Duodenal mucosa (tissue), 2 donors: Measurements from ENCODE around the gene RAB30.
A peak's percentile ranks its signal among the peaks of the same experiment; 100 is the strongest.

ENCODE experiments used
- H3K27ac ChIP-seq: one replicate; pipeline ENCODE4 v1.7.0; 2013; ENCODE audit warnings: low read depth, low read length
- H3K27me3 ChIP-seq, 2 donors: one replicate each; pipeline ENCODE4 v1.7.0; 2013; ENCODE audit warnings: low read length in 2 of 2, control low read depth in 1 of 2; ENCODE audit not compliant: insufficient read depth in 2 of 2, control insufficient read depth in 1 of 2
- H3K36me3 ChIP-seq, 2 donors: one replicate each; pipeline ENCODE4 v1.7.0; 2013; ENCODE audit warnings: low read length in 2 of 2, control low read depth in 1 of 2; ENCODE audit not compliant: insufficient read depth in 2 of 2, control insufficient read depth in 1 of 2
- H3K4me1 ChIP-seq, 2 donors: one replicate each; pipeline ENCODE4 v1.7.0; 2013; ENCODE audit warnings: low read length in 2 of 2, control low read depth in 1 of 2; ENCODE audit not compliant: insufficient read depth in 2 of 2, control insufficient read depth in 1 of 2
- H3K4me3 ChIP-seq, 2 donors: one replicate each; pipeline ENCODE4 v1.7.0; 2013; ENCODE audit warnings: low read length in 2 of 2, low read depth in 1 of 2
- H3K9ac ChIP-seq, 2 donors: one replicate each; pipeline ENCODE4 v1.7.0; 2013; ENCODE audit warnings: low read length in 2 of 2, low read depth in 1 of 2
- H3K9me3 ChIP-seq, 2 donors: one replicate each; pipeline ENCODE4 v1.7.0; 2013; ENCODE audit warnings: low read length in 2 of 2, control low read depth in 1 of 2; ENCODE audit not compliant: control insufficient read depth in 1 of 2

RAB30 gene

DNA sequence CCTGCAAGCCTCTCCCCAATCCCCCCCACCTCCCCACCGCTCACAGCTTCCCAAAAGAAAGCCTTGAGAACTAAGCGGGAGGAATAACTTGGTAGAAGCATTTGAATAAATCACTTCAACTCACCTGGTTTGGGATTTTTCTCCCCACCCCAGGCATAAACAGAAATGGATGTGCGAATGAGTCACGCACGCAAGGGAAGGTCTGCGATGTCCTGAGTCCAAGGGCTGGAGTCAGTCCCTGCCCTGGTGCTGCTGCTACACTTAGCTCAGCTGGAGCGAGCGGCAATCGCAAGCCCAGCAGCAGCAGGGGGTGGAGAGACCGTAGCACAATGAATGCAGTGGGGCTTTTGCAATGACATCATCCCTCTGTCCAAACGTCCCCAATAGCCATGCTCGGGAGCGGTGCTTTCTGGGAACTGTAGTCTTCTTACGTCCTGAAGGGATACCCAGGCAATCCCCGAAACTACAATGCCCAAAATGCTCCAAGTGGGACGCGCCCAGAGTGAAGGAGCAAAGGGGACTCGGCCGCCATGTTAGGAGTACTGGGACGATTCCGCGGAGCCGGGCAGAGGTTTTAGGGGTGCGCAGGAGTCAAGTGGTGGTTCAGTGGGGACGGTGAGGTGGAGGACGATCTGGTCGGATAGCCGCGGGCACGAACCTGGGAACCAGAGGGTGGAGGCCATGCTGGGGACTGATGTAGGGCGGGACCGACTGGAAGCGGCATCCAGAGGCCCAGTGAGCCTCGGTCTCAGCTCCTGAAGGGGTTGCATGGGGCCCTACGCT, at the start of gene RAB30:
RAB30 (minus strand) TSS at position 331 of the 783 bp plus-strand sequence. CDS start 74,581 bp downstream, outside the sequence.
- H3K4me1 ChIP-seq = peaks cover 33 to 35% of the 10 kb centered on the region in 2 donors
- H3K27me3 ChIP-seq = peaks cover 0 to 7% of the 10 kb centered on the region in 2 donors
- no peaks in the 10 kb centered on the region for H3K9me3 ChIP-seq
- H3K9ac ChIP-seq = peak within 1 kb of the TSS; percentile 100
- peaks cover 6 to 10% of the 10 kb centered on the region in 2 donors for H3K36me3 ChIP-seq
- peak within 1 kb of the TSS; percentile 96 to 97 for H3K4me3 ChIP-seq
- peak within 1 kb of the TSS; percentile 86 for H3K27ac ChIP-seq

GRCh38 chr11:83120327-83120726, 48.6 kb upstream of the RAB30 start:
- Histone ChIP-seq H3K4me1 (peaks cover 19 to 22% of the 10 kb centered on the region in 2 donors), H3K9ac (no peak overlapping the region), H3K27ac (no peak overlapping the region), H3K36me3 (no peaks in the 10 kb centered on the region), H3K4me3 (no peak overlapping the region), H3K9me3 (no peaks in the 10 kb centered on the region), H3K27me3 (no peaks in the 10 kb centered on the region)

DNA sequence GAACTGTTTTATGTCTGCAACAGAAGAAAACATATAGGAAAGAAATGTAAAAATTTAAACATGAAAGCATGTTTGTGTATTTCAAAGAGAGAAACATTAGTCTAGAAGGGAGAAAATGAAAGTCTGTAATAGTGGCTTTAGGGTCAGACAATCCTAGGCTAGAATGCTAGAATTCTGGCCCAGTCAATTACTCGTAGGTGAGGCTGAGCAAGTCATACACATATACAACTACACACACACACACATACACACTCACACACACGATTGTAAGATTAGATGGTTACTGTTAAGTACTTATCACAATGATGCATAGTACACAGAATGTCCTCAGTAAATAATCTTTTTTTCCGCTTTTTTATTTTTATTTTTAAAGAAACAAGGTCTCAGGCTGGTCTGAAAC, 47.5 kb upstream of the RAB30 start:
- no peak overlapping the region for H3K4me3 ChIP-seq
- H3K9ac ChIP-seq = no peak overlapping the region
- no peak overlapping the region for H3K27ac ChIP-seq
- H3K27me3 ChIP-seq = no peaks in the 10 kb centered on the region
- H3K4me1 ChIP-seq = peaks cover 20 to 22% of the 10 kb centered on the region in 2 donors
- H3K36me3 ChIP-seq = no peaks in the 10 kb centered on the region
- no peaks in the 10 kb centered on the region for H3K9me3 ChIP-seq

DNA sequence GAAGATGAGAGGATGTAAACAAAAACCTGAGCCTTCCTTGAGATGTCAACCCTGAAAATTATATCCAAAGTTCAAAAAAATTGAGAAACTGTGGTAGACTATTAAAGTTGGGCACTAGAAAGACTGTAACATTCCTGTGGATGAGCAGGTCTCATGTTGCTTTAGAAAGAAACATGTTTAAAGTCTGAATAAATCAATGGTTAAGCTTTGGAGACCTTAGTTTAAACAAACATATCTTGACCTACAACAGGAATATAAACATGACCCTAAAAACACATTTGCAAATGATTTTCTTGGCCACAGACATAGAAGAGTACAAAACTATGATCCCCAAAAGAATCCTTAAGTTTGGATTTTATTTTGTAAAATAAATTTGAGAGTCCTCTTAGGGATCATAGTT, 47.1 kb upstream of the RAB30 start:
- Histone ChIP-seq H3K9ac (no peak overlapping the region), H3K27ac (no peak overlapping the region), H3K27me3 (no peaks in the 10 kb centered on the region), H3K36me3 (no peaks in the 10 kb centered on the region), H3K4me1 (peaks cover 20 to 22% of the 10 kb centered on the region in 2 donors), H3K9me3 (no peaks in the 10 kb centered on the region), H3K4me3 (no peak overlapping the region)

DNA sequence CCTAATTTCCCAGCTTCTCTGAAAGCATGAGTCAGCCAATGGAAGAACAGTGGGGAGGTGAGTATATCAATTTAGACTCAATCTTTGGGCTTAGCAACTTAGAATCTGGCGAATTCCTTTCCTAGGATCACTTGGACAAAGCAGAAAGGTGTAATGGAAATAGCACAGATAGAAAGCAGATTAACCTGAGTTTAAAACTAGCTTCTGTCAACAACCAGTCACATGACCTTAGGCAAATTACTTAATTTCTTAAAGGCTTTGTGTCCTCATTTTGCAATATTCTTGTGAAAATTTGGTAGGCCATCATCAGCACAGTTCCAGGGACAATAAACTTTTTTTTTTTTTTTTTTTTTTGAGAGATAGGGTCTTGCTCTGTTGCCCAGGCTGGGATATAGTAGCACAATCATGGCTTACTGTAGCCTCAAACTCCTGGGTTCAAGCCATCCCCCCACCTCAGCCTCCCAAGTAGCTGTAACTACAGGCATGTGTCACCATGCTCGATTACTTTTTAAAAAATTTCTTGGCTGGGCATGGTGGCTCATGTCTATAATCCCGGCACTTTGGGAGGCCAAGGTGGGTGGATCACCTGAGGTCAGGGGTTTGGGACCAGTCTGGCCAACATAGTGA, 44.4 kb upstream of the RAB30 start:
- Histone ChIP-seq H3K4me3 (peak overlapping the region in 1 of 2 donors; percentile 54), H3K4me1 (peaks cover 20 to 22% of the 10 kb centered on the region in 2 donors), H3K9me3 (no peaks in the 10 kb centered on the region), H3K27ac (no peak overlapping the region), H3K36me3 (no peaks in the 10 kb centered on the region), H3K9ac (no peak overlapping the region), H3K27me3 (no peaks in the 10 kb centered on the region)

DNA sequence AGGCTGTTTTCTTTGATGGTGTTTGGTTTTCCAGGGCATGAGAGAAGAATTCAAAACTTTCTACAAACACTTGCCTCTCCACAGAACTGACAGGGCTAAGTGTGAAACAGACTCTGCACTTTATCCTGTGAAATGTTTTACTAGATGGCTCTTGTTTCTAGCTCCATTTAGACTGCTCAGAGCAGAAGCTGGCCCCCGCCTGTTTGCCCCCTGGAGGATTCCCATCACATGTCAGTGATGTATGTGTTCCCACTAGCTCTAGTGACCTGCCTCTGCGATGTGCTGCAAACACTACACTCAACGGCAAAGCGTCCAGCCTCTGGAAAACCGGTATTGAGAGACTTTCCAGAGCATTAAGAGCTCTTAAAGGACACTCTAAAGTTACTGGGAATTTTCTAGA, 43.9 kb upstream of the RAB30 start:
- H3K9ac ChIP-seq = no peak overlapping the region
- no peak overlapping the region for H3K4me3 ChIP-seq
- peaks cover 20 to 22% of the 10 kb centered on the region in 2 donors for H3K4me1 ChIP-seq
- H3K27me3 ChIP-seq = no peaks in the 10 kb centered on the region
- no peak overlapping the region for H3K27ac ChIP-seq
- no peaks in the 10 kb centered on the region for H3K36me3 ChIP-seq
- no peaks in the 10 kb centered on the region for H3K9me3 ChIP-seq

DNA sequence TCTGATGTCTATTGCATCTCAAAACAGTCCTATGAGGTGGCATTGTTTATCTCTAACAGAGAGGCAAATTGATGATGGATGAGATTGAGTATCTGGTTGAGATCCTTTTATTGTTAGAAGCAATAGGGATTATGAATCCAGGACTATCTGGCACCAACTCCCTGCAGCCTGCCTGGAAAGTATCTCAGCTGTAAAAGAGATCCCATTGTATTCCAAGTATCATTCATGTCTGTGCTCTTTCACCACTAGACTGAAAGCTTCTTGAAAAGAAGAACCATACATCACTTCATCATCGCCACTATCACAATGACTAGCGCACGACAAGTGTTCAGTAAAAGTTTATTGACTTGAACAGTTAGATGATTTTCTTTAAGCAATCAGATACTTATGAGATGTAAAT, 43.3 kb upstream of the RAB30 start:
- no peak overlapping the region for H3K27ac ChIP-seq
- peaks cover 20 to 22% of the 10 kb centered on the region in 2 donors for H3K4me1 ChIP-seq
- H3K9me3 ChIP-seq = no peaks in the 10 kb centered on the region
- H3K36me3 ChIP-seq = no peaks in the 10 kb centered on the region
- H3K9ac ChIP-seq = no peak overlapping the region
- H3K27me3 ChIP-seq = no peaks in the 10 kb centered on the region
- H3K4me3 ChIP-seq = no peak overlapping the region

- H3K9ac ChIP-seq = no peak overlapping the region
- H3K4me3 ChIP-seq = no peak overlapping the region
- H3K36me3 ChIP-seq = no peaks in the 10 kb centered on the region
- H3K27ac ChIP-seq = no peak overlapping the region
- H3K27me3 ChIP-seq = no peaks in the 10 kb centered on the region
- no peaks in the 10 kb centered on the region for H3K9me3 ChIP-seq
- peaks cover 13 to 14% of the 10 kb centered on the region in 2 donors for H3K4me1 ChIP-seq
These were observed 41.2 kb upstream of the RAB30 start for GRCh38 chr11:83112886-83113285.

DNA sequence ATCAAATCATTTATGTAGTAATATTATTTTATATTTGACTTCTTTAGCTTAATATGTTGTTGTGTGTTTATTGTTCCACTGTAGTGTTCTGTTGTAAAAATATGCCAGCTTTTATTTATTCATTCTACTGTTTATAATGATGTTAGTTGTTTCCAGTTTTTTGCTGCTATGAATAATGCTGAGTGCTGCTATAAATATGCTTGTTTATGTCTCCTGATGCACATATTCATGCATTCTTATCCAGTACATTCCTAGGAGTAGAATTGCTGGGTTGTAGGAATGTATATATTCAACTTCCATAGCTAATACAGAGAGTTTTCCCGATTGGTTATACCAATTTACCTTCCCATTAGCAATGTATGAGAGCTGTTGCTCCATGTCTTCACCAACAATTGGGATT, 33.5 kb upstream of the RAB30 start:
- Histone ChIP-seq H3K27me3 (no peaks in the 10 kb centered on the region), H3K9me3 (no peaks in the 10 kb centered on the region), H3K4me1 (no peaks in the 10 kb centered on the region), H3K4me3 (no peak overlapping the region), H3K36me3 (no peaks in the 10 kb centered on the region), H3K27ac (no peak overlapping the region), H3K9ac (no peak overlapping the region)

DNA sequence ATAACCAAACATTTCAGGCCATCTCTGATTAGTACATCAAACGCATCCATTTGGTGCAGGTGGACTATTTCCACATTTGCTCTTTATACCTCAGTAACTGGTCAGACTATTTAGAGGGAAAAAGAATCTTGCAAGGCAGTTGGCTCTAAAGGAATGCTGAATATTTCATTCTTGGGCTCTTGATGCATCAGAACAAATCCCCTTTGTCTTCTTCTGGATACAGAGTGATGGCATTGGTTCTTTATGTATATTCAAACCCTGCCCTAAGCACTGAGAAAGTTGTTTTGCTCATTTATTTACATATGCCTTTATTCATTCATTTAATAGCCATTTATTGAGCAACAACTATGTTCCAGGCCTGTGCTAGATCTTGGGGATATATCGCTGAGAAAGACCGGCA, 31.1 kb upstream of the RAB30 start:
- Histone ChIP-seq H3K27ac (no peak overlapping the region), H3K4me3 (no peak overlapping the region), H3K36me3 (no peaks in the 10 kb centered on the region), H3K27me3 (no peaks in the 10 kb centered on the region), H3K9me3 (no peaks in the 10 kb centered on the region), H3K9ac (no peak overlapping the region), H3K4me1 (no peaks in the 10 kb centered on the region)
